OCI-LY1 (cell line): Measurements from ENCODE around the gene DPY19L1.
"Not testable (repeated sequence)": the region's sequence is repeated elsewhere in the genome, so short reads cannot be mapped to it uniquely, and the experiment has no call there.

ENCODE experiments used
- H2AFZ ChIP-seq: fragments of 200-600 bp; sonication (generic), shearing (Covaris generic); 2 replicates; pipeline ENCODE4 v1.6.0; 2014; ENCODE audit warnings: antibody characterized with exemption, mild to moderate bottlenecking, low read length
- H3F3A ChIP-seq: fragments of 200-600 bp; sonication (generic), shearing (Covaris generic); 2 replicates; pipeline ENCODE4 v1.6.0; 2014; ENCODE audit warnings: mild to moderate bottlenecking, antibody characterized with exemption, low read length, moderate library complexity; ENCODE audit not compliant: insufficient read depth
- H3K27ac ChIP-seq: fragments of 200-600 bp; sonication (generic); 2 replicates; pipeline ENCODE4 v1.5.1; 2014; ENCODE audit warnings: low read length, mixed run types, mild to moderate bottlenecking, low read depth; ENCODE audit not compliant: poor library complexity, severe bottlenecking
- H3K27me3 ChIP-seq: fragments of 200-600 bp; sonication (generic); 2 replicates; pipeline ENCODE4 v1.6.0; 2014; ENCODE audit warnings: antibody characterized with exemption, mild to moderate bottlenecking, low read length, moderate library complexity; ENCODE audit not compliant: insufficient read depth
- H3K36me3 ChIP-seq: fragments of 200-600 bp; sonication (generic); 2 replicates; pipeline ENCODE4 v1.6.1; 2014; ENCODE audit warnings: mild to moderate bottlenecking, antibody characterized with exemption, low read length, moderate library complexity, mixed read lengths; ENCODE audit not compliant: insufficient read depth
- H3K4me1 ChIP-seq: fragments of 200-600 bp; sonication (generic); 2 replicates; pipeline ENCODE4 v1.5.1; 2014; ENCODE audit warnings: mild to moderate bottlenecking, low read length, moderate library complexity; ENCODE audit not compliant: insufficient read depth, severe bottlenecking
- H3K4me2 ChIP-seq: fragments of 200-600 bp; sonication (generic), shearing (Covaris generic); 2 replicates; pipeline ENCODE4 v1.6.1; 2014; ENCODE audit warnings: low read length
- H3K4me3 ChIP-seq: fragments of 200-600 bp; sonication (generic); 2 replicates; pipeline ENCODE4 v1.5.1; 2014; ENCODE audit warnings: low read length, low read depth, mild to moderate bottlenecking, mixed read lengths; ENCODE audit not compliant: poor library complexity, severe bottlenecking
- H3K79me2 ChIP-seq: fragments of 200-600 bp; shearing (Covaris generic); 2 replicates; pipeline ENCODE4 v1.6.1; 2016; ENCODE audit warnings: mixed run types, low read length, mixed read lengths; ENCODE audit not compliant: insufficient read depth
- H3K9ac ChIP-seq: fragments of 200-600 bp; sonication (generic), shearing (Covaris generic); 2 replicates; pipeline ENCODE4 v1.6.1; 2014; ENCODE audit warnings: mild to moderate bottlenecking, low read length, mixed read lengths
- H3K9me2 ChIP-seq: fragments of 200-600 bp; sonication (generic), shearing (Covaris generic); 2 replicates; pipeline ENCODE4 v1.6.1; 2014; ENCODE audit warnings: low read depth, mild to moderate bottlenecking, low read length, mixed read lengths
- H3K9me3 ChIP-seq: fragments of 200-600 bp; shearing (Covaris generic); 2 replicates; pipeline ENCODE4 v1.6.1; 2014; ENCODE audit warnings: low read length, mixed read lengths
- H4K20me1 ChIP-seq: fragments of 200-600 bp; sonication (generic), shearing (Covaris generic); 2 replicates; pipeline ENCODE4 v1.6.0; 2016; ENCODE audit warnings: mild to moderate bottlenecking, low read length; ENCODE audit not compliant: insufficient read depth
- EZH2 ChIP-seq: fragments of 200-600 bp; sonication (generic), shearing (Covaris generic); IDR thresholded peaks from 2 replicates; pipeline ENCODE4 v1.8.0; 2017; ENCODE audit warnings: borderline replicate concordance, mixed run types, mild to moderate bottlenecking, antibody characterized with exemption, low read length, moderate library complexity, mixed read lengths
- TF ChIP-seq, protein P1 (sequence below): fragments of 200-600 bp; sonication (generic), shearing (Covaris generic); IDR thresholded peaks from 2 replicates; pipeline ENCODE4 v1.5.1; 2017; ENCODE audit warnings: mild to moderate bottlenecking, antibody characterized with exemption, low read length, moderate library complexity, mixed read lengths

DPY19L1 gene

DNA sequence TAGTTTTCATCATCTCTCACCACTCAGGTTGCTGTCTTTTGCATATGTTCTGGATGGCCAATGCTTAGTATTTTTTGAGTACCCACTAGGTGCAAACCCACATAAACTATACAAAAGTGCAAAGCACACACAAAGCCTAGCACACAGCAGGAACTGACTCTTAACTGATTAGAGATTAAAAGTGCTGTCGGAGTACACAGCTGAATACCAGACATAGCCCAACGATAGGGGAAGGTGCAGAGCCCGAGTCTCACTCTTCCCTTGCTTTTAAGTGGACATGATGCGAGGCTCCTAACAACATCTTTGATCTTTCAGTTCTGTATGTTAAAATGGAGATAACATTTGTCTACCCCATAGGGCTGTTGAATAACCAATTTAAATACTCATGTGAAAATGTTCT lies 90.8 kb downstream of the DPY19L1 start:
- Histone ChIP-seq H3K79me2 (no peaks in the 10 kb centered on the region), H3K4me1 (no peaks in the 10 kb centered on the region), H3K27me3 (no peaks in the 10 kb centered on the region), H3K27ac (no peak overlapping the region), H2AFZ (no peak overlapping the region), H3F3A (no peaks in the 10 kb centered on the region), H3K36me3 (no peaks in the 10 kb centered on the region), H3K9me2 (no peaks in the 10 kb centered on the region), H3K4me2 (no peak overlapping the region), H3K4me3 (no peak overlapping the region), H4K20me1 (no peaks in the 10 kb centered on the region), H3K9ac (no peak overlapping the region), H3K9me3 (no peaks in the 10 kb centered on the region)
- TF ChIP-seq, protein P1, sequence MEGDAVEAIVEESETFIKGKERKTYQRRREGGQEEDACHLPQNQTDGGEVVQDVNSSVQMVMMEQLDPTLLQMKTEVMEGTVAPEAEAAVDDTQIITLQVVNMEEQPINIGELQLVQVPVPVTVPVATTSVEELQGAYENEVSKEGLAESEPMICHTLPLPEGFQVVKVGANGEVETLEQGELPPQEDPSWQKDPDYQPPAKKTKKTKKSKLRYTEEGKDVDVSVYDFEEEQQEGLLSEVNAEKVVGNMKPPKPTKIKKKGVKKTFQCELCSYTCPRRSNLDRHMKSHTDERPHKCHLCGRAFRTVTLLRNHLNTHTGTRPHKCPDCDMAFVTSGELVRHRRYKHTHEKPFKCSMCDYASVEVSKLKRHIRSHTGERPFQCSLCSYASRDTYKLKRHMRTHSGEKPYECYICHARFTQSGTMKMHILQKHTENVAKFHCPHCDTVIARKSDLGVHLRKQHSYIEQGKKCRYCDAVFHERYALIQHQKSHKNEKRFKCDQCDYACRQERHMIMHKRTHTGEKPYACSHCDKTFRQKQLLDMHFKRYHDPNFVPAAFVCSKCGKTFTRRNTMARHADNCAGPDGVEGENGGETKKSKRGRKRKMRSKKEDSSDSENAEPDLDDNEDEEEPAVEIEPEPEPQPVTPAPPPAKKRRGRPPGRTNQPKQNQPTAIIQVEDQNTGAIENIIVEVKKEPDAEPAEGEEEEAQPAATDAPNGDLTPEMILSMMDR: no peak
- no peak for TF ChIP-seq EZH2

DNA sequence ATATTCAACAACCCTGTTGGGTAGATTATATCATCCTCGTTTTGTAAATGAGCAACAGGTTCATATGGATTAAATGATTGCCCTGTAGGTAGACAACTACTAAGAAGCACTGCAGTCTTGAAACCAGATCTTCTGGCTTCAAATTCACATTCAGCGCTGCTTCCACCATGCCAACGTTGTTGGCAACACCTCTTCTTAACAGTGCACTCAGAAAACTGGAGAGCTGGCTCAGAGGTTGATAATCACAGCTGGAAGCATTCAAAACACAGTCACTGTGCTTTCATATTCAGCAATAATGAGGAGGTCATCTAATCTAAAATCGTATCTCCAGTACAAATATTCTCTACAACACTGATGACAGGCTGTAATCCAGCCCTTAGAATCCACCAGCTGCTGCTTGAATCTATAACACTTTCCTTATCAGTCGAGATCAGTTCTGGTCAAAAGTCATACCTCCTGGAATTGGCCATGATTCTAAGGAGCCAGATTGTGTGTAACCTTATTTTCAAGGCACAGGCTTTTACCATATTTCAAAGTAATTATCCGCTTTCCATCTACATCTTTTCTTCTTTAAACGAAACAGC lies 91.3 kb downstream of the DPY19L1 start:
- not testable (repeated sequence) for H3K79me2 ChIP-seq, H3K27me3 ChIP-seq, H3K9me2 ChIP-seq, H3K27ac ChIP-seq, H3F3A ChIP-seq, H3K36me3 ChIP-seq, H4K20me1 ChIP-seq, H3K4me3 ChIP-seq, H3K9me3 ChIP-seq, H3K9ac ChIP-seq, H3K4me2 ChIP-seq, H3K4me1 ChIP-seq, H2AFZ ChIP-seq

DNA sequence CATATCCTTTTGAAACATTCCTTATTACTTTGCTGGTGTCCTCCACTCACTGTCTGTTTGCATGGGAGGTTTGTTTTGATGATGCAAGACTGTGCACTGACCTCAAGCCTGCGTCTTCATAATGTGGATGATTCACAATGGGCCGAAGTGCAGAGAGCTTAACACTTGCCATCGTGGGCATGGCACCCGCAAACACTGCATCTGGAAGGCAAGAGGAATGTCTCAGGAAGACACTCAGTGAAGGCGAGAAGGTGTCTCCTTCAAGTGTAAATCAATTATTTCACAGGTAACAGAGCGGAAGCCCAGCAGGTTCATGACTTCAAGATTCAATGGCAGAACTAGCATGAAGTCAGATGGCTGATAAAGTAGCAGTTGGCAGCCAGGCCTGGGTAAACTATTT lies 98.1 kb downstream of the DPY19L1 start:
- Histone ChIP-seq H3K36me3 (no peaks in the 10 kb centered on the region), H3F3A (no peaks in the 10 kb centered on the region), H3K27me3 (no peaks in the 10 kb centered on the region), H3K9me3 (no peaks in the 10 kb centered on the region), H3K9ac (no peak overlapping the region), H3K79me2 (no peaks in the 10 kb centered on the region), H3K27ac (no peak overlapping the region), H4K20me1 (no peaks in the 10 kb centered on the region), H3K4me2 (no peak overlapping the region), H3K9me2 (no peaks in the 10 kb centered on the region), H3K4me1 (no peaks in the 10 kb centered on the region), H2AFZ (no peak overlapping the region), H3K4me3 (no peak overlapping the region)
- no peak for TF ChIP-seq EZH2
- TF ChIP-seq, protein P1: no peak

DNA sequence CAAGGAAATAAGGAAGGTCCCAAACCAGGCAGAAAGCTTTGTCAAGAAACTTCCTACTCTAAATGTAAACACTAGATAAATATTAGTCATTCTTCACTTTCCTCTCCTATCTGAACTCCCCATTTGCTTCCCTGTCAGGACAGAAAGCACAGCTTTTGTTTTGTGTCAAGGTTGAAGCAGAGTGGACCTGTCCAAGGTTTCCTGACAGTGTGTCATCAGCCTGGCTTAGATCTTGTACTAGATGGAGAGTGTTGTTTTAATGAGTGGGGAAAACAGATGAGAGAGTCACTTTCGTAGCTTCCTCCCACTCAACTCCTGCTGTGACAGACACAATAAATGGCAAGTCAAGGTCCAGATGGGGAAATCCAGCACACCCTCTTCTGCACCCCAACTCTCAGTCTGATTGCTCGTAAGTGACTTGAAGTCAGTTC lies 101.5 kb downstream of the DPY19L1 start:
- H3K9me3 ChIP-seq, H3K9ac ChIP-seq, H4K20me1 ChIP-seq, H3K4me2 ChIP-seq, H2AFZ ChIP-seq, H3K36me3 ChIP-seq, H3K4me3 ChIP-seq, H3K4me1 ChIP-seq, H3K9me2 ChIP-seq, H3F3A ChIP-seq, H3K27ac ChIP-seq, H3K79me2 ChIP-seq, H3K27me3 ChIP-seq: not testable (repeated sequence)
